ENCODE data around the gene PXK.
A peak's percentile ranks its signal among the peaks of the same experiment; 100 is the strongest.
"Not testable (repeated sequence)": the region's sequence is repeated elsewhere in the genome, so short reads cannot be mapped to it uniquely, and the experiment has no call there.

Gene PXK

GRCh38 chr3:58419780-58420507 is 87.3 kb downstream of the PXK start:
- DNase-seq (ENCODE audit: low spot score): no peak

DNA sequence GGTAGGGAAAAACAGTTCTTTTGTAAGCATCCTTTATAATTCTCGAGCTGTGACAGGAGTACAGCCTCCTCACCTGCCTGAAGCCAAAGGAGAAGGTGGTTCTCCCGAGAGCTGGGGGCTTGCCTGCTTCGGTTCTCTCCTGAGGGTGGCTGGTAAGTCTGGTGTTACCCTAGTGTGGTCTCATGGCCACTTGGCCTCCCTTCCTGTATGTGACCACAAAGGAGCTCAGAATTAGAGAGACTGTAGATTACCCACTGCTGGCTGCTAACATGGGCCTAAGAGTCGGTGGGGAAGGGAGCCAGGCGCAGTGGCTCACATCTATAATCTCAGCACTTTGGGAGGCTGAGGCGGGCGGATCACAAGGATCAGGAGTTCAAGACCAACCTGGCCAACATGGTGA is 88.3 kb downstream of the PXK start:
- DNase-seq (ENCODE audit: low spot score): no peak

GRCh38 chr3:58422756-58423325 is 90.1 kb downstream of the PXK start:
- no peak for DNase-seq (ENCODE audit: low spot score)

DNA sequence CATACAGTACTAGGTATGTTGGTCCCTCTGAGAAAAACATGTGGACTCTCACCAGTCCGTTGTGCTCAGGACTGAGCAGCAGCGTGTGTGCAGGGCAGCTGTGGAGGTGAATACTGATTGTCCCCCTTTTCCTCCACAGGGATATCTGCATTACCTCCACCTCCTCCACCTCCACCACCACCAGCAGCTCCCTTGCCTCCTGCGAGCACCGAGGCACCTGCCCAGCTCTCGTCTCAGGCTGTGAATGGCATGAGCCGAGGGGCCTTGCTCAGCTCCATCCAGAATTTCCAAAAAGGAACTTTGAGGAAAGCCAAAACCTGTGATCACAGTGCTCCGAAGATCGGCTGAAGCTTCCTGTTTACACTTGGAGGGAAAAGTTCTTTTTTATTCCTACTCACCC is 91.9 kb downstream of the PXK start:
- no peak for DNase-seq (ENCODE audit: low spot score)

DNA sequence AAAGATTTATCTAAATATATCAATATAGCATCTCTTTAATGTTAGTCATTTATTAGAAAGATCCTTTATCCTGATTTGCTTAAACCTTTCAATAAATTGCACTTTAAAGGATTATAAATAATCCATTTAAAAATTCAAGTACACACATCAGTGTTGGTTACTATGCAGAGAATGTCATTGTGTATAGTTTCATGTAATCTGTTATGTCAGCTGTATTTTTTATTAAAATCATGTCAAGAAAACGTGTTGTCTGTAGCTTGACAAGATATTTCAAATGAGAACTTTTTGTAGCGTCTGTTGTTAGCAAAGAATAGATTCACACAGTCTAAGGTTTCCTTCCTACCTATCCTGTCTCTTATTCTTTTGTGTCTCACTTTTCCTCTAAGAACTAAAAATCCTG is 93.1 kb downstream of the PXK start:
- no peak for DNase-seq (ENCODE audit: low spot score)

DNA sequence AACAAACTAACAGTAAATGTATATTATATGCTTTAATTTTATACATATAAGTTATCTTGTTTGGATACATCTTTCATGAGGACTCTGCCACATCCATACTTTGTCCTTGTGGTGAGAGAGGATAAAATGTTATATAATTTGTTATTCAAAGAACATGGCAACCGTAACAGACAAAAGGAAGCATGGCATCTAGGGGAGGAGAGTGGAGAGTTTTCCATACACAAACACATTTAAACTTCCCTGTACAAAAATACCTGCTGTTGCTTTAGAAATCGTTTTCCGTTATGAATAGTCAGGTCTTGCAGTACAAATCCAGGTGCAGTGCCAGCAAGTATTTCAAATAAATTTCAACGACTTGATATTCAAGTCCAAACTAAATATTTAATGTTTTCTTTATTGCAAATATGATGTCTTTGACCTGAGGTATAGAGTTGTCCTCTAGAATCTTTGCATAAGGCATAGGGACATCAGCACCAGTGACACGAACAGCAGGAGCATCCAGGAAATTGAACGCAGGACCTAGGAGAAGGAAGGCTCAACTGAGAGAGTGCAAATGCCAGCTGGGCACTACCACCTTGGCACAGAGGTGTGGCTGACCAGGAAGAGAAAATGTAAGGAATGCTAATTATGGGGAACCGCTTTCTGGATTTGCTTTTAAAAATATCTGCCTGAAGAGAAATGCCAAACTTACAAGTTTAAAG is 95.1 kb downstream of the PXK start:
- DNase-seq (ENCODE audit: low spot score): no peak

GRCh38 chr3:58429657-58430056 is 97.0 kb downstream of the PXK start:
- no peak for DNase-seq (ENCODE audit: low spot score)

GRCh38 chr3:58432905-58433304 is 100.2 kb downstream of the PXK start:
- no peak for DNase-seq (ENCODE audit: low spot score)

- peak; percentile 94 for DNase-seq (ENCODE audit: low spot score)
Observed at GRCh38 chr3:58433400-58434167, 100.9 kb downstream of the PXK start, which contains the start of gene PDHB. TSS of gene PDHB (minus strand) at chr3:58433832. CDS start at chr3:58433809, 23 bp downstream.

- DNase-seq (ENCODE audit: low spot score): no peak
Observed at GRCh38 chr3:58434168-58434504, 101.4 kb downstream of the PXK start.

DNA sequence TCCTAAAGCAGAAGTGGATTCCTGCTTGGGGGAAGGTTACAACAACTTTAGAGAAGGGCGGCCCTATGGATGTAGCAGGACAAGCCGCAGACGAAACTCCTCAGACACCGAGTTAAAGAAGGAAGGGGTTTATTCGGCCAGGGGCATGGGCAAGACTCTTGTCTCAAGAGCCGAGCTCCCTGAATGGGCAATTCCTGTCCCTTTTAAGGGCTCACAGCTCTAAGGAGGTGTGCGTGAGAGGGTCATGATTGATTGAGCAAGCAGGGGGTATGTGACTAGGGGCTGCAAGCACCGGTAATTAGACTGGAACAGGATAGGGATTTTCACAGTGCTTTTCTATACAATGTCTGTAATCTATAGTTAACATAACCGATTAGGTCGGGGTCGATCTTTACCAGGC is 101.8 kb downstream of the PXK start:
- DNase-seq (ENCODE audit: low spot score): no peak

DNA sequence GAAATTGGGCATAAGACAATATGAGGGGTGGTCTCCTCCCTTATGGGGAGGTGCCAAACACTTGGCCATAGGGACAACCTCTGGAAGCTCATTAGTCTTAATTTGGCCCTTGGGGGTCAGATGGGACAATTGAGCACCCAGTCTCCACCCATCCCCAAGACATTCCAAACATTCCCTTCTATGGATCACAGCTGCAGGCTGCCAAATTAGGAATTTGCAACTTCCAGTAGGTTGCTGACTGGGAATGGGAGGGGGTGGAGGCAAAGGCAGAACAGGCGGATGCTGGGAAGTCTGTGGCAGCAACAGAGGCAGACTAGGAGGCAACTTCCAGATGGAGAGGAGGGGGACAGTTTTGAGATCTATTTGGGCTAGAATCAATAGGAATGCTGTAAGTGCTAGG is 102.3 kb downstream of the PXK start:
- no peak for DNase-seq (ENCODE audit: low spot score)

- DNase-seq (ENCODE audit: low spot score): not testable (repeated sequence)
Observed at GRCh38 chr3:58437276-58437675, 104.6 kb downstream of the PXK start.

GRCh38 chr3:58440996-58441355 is 108.3 kb downstream of the PXK start:
- not testable (repeated sequence) for DNase-seq (ENCODE audit: low spot score)

DNA sequence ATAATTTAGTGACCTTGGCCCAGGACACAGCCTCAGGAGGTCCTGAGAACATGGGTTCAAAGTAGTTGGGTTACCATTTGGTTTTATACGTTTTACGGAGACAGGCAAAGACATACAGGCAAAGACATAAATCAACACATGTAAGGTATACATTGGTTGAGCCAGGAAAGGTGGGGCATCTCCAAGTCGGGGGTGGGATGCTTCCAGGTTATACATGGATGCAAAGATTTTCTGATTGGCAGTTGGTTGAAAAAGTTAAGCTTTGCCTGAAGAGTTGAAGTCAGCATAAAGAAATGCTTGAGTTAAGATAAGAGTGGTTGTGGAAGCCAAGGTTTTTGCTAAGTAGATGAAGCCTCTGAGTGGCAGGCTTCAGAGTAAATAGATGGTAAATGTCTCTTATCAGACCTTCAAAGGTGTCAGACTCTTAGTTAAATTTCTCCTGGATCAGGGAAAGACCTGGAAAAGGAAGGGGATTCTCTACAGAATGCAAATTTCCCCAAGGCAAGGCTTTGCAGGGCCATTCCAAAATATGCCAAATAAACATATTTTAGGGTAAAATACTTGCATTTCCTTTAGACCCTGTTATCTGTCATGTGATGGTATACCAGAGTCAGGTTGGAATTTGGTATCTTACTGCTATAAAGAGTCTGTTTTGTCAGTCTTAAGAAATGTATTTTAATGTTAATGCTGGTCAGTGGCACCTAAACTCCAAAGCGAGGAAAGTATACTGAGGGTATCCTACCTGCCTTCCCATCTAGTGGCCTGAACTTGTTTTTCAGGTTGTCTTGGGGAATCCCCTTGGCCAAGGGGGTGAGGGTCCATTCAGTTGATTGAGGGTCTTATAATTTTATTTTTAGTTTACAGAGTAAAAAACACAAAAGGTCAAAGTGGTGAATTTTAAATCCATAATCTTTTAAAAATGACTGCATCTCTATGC is 109.1 kb downstream of the PXK start:
- no peak for DNase-seq (ENCODE audit: low spot score)

DNA sequence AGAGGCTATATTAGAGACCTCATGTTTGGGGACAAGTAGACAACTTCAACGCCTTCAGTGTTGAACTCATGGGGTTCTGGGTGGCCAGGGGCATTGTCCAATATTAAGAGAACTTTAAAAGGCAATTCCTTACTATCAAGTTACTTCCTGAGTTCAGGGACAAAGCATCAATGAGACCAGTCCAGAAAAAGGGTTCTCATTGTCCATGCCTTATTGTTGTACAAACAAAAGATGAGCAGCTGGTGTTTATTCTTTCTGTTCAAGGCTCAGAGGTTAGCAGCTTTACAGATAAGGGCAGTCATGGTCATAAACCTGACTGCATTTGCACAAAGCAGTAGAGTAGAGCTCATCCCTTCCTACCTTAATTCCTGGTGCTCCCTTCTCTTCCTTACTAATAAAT is 119.5 kb downstream of the PXK start:
- DNase-seq (ENCODE audit: low spot score): no peak

DNA sequence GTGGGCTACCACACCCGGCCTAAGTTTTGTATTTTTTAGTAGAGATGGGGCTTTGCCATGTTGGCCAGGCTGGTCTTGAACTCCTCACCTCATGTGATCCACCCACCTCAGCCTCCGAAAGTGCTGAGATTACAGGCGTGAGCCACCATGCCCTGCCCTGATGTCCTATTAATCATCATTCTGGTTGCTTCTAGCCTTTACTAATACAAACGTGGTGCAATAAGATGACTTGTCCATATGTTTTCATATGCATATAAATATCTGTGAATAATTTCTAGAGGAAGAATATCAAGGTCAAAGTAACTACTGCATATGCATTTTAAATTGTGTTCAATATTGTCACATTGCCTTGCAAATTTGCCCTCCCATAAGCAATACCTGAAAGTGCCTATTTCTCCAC is 126.5 kb downstream of the PXK start:
- no peak for DNase-seq (ENCODE audit: low spot score)

GRCh38 chr3:58462829-58463180 is 130.1 kb downstream of the PXK start:
- no peak for DNase-seq (ENCODE audit: low spot score)

DNA sequence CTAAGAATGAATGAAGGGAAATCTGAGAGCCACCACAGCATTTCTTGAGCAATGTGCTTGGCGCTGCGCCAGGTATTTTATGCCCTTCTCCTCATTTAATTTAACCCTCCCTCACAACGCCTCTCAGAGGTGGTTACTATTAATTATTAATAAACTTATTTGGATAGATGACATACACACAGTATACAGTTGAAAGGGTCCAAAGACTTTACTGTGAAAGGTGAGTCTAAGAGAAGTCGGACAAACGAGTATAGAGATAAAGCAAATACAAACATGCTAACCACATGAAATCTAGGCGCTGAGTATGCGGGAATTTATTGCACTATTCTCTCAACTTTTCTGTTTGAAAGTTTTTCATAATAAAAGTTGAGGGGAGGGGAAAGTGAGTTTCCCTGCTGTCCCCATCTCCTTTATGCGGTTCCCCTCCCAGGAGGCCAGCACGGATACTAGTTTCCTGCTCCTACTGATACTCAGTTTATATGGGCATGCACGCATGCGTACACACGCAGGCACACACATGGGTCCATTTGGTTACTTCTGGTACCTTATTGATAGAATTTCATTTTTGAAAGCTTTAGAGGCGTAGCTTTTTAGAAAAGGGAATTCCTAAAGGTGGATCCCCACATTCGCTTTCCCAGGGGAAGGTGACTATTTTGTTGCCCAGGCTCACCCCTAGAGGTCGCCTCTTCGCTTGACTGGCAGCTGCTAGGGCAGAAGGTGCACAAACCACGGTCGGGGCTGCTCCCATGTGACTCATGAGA is 130.7 kb downstream of the PXK start:
- no peak for DNase-seq (ENCODE audit: low spot score)

GRCh38 chr3:58463942-58464271 is 131.2 kb downstream of the PXK start:
- DNase-seq (ENCODE audit: low spot score): no peak

DNA sequence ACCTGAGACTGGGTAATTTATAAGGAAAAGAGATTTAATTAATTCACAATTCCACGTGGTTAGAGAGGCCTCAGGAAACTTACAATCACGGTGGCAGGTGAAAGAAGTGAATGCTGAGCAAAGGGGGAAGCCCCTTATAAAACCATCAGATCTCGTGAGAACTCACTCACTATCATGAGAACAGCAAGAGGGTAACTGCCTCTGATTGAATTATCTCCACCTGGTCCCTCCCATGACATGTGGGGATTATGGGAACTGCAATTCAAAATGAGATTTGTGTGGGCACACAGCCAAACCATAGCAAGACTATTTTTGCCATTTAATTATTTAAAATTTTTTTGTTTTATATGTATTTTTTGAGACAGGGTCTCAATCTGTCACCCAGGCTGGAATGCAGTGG is 132.2 kb downstream of the PXK start:
- DNase-seq (ENCODE audit: low spot score): no peak
